A204.1 (cell line): ENCODE measurements around the gene IFT27.

Experiments
- FAIRE-seq: peaks from 2 replicates; lab custom pipeline; 2012; peaks lifted over from hg19 to GRCh38; lab: Jason Lieb, UNC

The IFT27 gene

GRCh38 chr22:36724836-36725235, 51.1 kb downstream of the IFT27 start:
- no peak for FAIRE-seq

- no peak for FAIRE-seq
Observed at GRCh38 chr22:36722055-36722454, 53.9 kb downstream of the IFT27 start.

GRCh38 chr22:36715647-36716046, 60.3 kb downstream of the IFT27 start:
- no peak for FAIRE-seq

GRCh38 chr22:36714110-36714509, 61.8 kb downstream of the IFT27 start:
- no peak for FAIRE-seq

GRCh38 chr22:36713436-36713835, 62.5 kb downstream of the IFT27 start:
- no peak for FAIRE-seq
